Suprapubic skin (tissue), 4 donors: ENCODE measurements around the gene RNF8.

Experiments used
- EP300 ChIP-seq: sonication (generic); formaldehyde crosslinking; IDR thresholded peaks from one replicate; pipeline ENCODE4 v1.6.1; 2017; ENCODE audit warnings: antibody characterized with exemption
- POLR2A ChIP-seq, 2 donors: fragments of 450-650 bp; IDR thresholded peaks; one replicate each; pipeline ENCODE4 v1.6.1; 2017; ENCODE audit warnings: antibody characterized with exemption in 2 of 2, mild to moderate bottlenecking in 2 of 2, moderate library complexity in 2 of 2
- POLR2AphosphoS5 ChIP-seq, 3 donors: sonication (generic); formaldehyde crosslinking; IDR thresholded peaks; one replicate each; pipeline ENCODE4 v1.6.1; 2017; ENCODE audit warnings: antibody characterized with exemption in 3 of 3
- TF ChIP-seq, protein P1 (sequence below), 2 donors: fragments of 200-600 bp in 1 of 2; fragments of 450-650 bp in 1 of 2; sonication (generic) in 1 of 2; IDR thresholded peaks; one replicate each; pipeline ENCODE4 v1.5.1; 2016 to 2019; ENCODE audit warnings: antibody characterized with exemption in 2 of 2, mild to moderate bottlenecking in 1 of 2, moderate library complexity in 1 of 2

- TF ChIP-seq, protein P1, sequence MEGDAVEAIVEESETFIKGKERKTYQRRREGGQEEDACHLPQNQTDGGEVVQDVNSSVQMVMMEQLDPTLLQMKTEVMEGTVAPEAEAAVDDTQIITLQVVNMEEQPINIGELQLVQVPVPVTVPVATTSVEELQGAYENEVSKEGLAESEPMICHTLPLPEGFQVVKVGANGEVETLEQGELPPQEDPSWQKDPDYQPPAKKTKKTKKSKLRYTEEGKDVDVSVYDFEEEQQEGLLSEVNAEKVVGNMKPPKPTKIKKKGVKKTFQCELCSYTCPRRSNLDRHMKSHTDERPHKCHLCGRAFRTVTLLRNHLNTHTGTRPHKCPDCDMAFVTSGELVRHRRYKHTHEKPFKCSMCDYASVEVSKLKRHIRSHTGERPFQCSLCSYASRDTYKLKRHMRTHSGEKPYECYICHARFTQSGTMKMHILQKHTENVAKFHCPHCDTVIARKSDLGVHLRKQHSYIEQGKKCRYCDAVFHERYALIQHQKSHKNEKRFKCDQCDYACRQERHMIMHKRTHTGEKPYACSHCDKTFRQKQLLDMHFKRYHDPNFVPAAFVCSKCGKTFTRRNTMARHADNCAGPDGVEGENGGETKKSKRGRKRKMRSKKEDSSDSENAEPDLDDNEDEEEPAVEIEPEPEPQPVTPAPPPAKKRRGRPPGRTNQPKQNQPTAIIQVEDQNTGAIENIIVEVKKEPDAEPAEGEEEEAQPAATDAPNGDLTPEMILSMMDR (IDR thresholded peaks at IDR 0.05) = no peak
- no peak for TF ChIP-seq POLR2A (IDR thresholded peaks at IDR 0.05)
- TF ChIP-seq EP300 = no peak
- no peak for TF ChIP-seq POLR2AphosphoS5 (IDR thresholded peaks at IDR 0.05)
These were observed 5.3 kb downstream of the RNF8 start for GRCh38 chr6:37359039-37359438.
